Endothelial cell of umbilical vein (primary cell): Measurements from ENCODE around the gene SLC26A6. TPM values are rescaled to one million over a fixed set of nuclear protein-coding genes. Genes with fewer than 3 reads are reported as not detected.

ENCODE experiments used
- BruUV-seq: library from RNA; stranded (reverse); fragments of 400-500 nt; replicated peaks from 2 replicates; lab custom pipeline; 2021; lab: Mats Ljungman, UMichigan
- CTCF ChIA-PET: fragments of 300-600, 350-600 bp; sonication (Branson Sonifier 250); formaldehyde crosslinking; loops from one replicate; lab custom pipeline; 2021; ENCODE audit warnings: antibody characterized with exemption, inconsistent platforms; lab: Charles Lee
- POLR2A ChIA-PET: fragments of 300-600, 350-600 bp; sonication (Branson Sonifier 250); formaldehyde crosslinking; loops from one replicate; lab custom pipeline; 2021; ENCODE audit warnings: antibody characterized with exemption, inconsistent platforms; lab: Charles Lee
- DNase-seq: peaks from one replicate; pipeline ENCODE4 v3.0.0-alpha.2; 2011; ENCODE audit warnings: low read depth, low spot score
- FAIRE-seq: peaks from 2 replicates; lab custom pipeline; 2011; peaks lifted over from hg19 to GRCh38; lab: Jason Lieb, UNC
- H2AFZ ChIP-seq: 2 replicates; pipeline ENCODE4 v1.6.0; 2012; ENCODE audit warnings: low read depth, low read length, control low read depth, inconsistent platforms
- H3K27ac ChIP-seq: 2 replicates; pipeline ENCODE4 v1.5.1; 2011; ENCODE audit warnings: low read depth, mild to moderate bottlenecking, control low read depth, low read length, moderate library complexity; ENCODE audit not compliant: insufficient read depth
- H3K27me3 ChIP-seq, 2 experiments: 2 replicates each; pipeline versions ENCODE4 v1.6.0 to v1.6.1; 2011; ENCODE audit warnings: low read length in 2 of 2, mixed read lengths in 1 of 2; ENCODE audit not compliant: control insufficient read depth in 2 of 2, insufficient read depth in 2 of 2
- H3K36me3 ChIP-seq, 2 experiments: 2 replicates in 1 of 2; 3 replicates in 1 of 2; pipeline ENCODE4 v1.5.1; 2011; ENCODE audit warnings: low read length in 2 of 2, mild to moderate bottlenecking in 1 of 2, moderate library complexity in 1 of 2; ENCODE audit not compliant: control insufficient read depth in 2 of 2, insufficient read depth in 2 of 2; ENCODE audit errors: extremely low read depth in 1 of 2
- H3K4me1 ChIP-seq: 3 replicates; pipeline ENCODE4 v1.5.1; 2011; ENCODE audit warnings: mild to moderate bottlenecking, low read length; ENCODE audit not compliant: control insufficient read depth, insufficient read depth; ENCODE audit errors: extremely low read depth
- H3K4me2 ChIP-seq: 2 replicates; pipeline ENCODE4 v1.6.1; 2011; ENCODE audit warnings: low read length, control low read depth, mixed read lengths; ENCODE audit not compliant: insufficient read depth
- H3K4me3 ChIP-seq, 3 experiments: fragments of 200-600 bp in 1 of 3; sonication (generic), shearing (Covaris generic) in 1 of 3; replicated peaks in 1 of 3; 2 replicates each; pipeline ENCODE4 v1.5.1; 2011 to 2016; ENCODE audit warnings: control low read depth in 3 of 3, low read length in 3 of 3, mild to moderate bottlenecking in 2 of 3, inconsistent platforms in 1 of 3, low read depth in 1 of 3, moderate library complexity in 1 of 3; ENCODE audit not compliant: insufficient read depth in 1 of 3
- H3K79me2 ChIP-seq: 2 replicates; pipeline ENCODE4 v1.6.0; 2012; ENCODE audit warnings: low read length, inconsistent platforms; ENCODE audit not compliant: control insufficient read depth, insufficient read depth
- H3K9ac ChIP-seq: replicated peaks from 2 replicates; pipeline ENCODE3; 2011; ENCODE audit warnings: low read length, control low read depth; ENCODE audit not compliant: insufficient read depth; ENCODE audit errors: extremely low read depth
- H3K9me1 ChIP-seq: replicated peaks from 3 replicates; pipeline ENCODE4 v1.6.0; 2011; ENCODE audit warnings: mild to moderate bottlenecking, low read length; ENCODE audit not compliant: control insufficient read depth, insufficient read depth; ENCODE audit errors: extremely low read depth
- H3K9me3 ChIP-seq: replicated peaks from 2 replicates; pipeline ENCODE4 v1.5.1; 2012; ENCODE audit warnings: low read length, inconsistent platforms; ENCODE audit not compliant: control insufficient read depth, insufficient read depth
- H4K20me1 ChIP-seq: replicated peaks from 2 replicates; pipeline ENCODE3; 2011; ENCODE audit warnings: mild to moderate bottlenecking, low read length; ENCODE audit not compliant: control insufficient read depth, insufficient read depth; ENCODE audit errors: extremely low read depth
- EZH2 ChIP-seq: IDR thresholded peaks from 2 replicates; pipeline ENCODE4 v1.6.1; 2012; ENCODE audit warnings: borderline replicate concordance, low read depth, mild to moderate bottlenecking, moderate library complexity, low read length, inconsistent platforms; ENCODE audit not compliant: severe bottlenecking
- FOS ChIP-seq: IDR thresholded peaks from 2 replicates; pipeline ENCODE4 v1.6.1; 2011; ENCODE audit warnings: mild to moderate bottlenecking, low read length, moderate library complexity, borderline replicate concordance; ENCODE audit not compliant: insufficient read depth
- GATA2 ChIP-seq: IDR thresholded peaks from 2 replicates; pipeline ENCODE4 v1.7.0; 2011; ENCODE audit warnings: low read depth, mild to moderate bottlenecking, moderate library complexity, mixed read lengths, low read length; ENCODE audit not compliant: insufficient read length, insufficient read depth
- JUN ChIP-seq: IDR thresholded peaks from 2 replicates; pipeline ENCODE4 v1.6.1; 2011; ENCODE audit warnings: borderline replicate concordance, low read depth; ENCODE audit not compliant: insufficient read length, insufficient read depth
- MYC ChIP-seq: IDR thresholded peaks from one replicate; pipeline ENCODE4 v1.6.1; 2011; ENCODE audit warnings: mild to moderate bottlenecking, low read depth, low read length
- POLR2A ChIP-seq: IDR thresholded peaks from 2 replicates; pipeline ENCODE4 v1.6.1; 2012; ENCODE audit warnings: low read depth, mild to moderate bottlenecking, control low read depth, low read length
- POLR2AphosphoS5 ChIP-seq: IDR thresholded peaks from 2 replicates; pipeline ENCODE4 v1.6.1; 2012; ENCODE audit warnings: low read depth, mild to moderate bottlenecking, control low read depth, low read length, moderate library complexity; ENCODE audit not compliant: insufficient read depth
- dilution Hi-C: fragments of 300-500 bp; cut with MboI; formaldehyde crosslinking; loops from one replicate; pipeline ENCODE4 v1.15.0; 2019; ENCODE audit warnings: low sequenced_read_pairs; ENCODE audit not compliant: extremely low pct_ligation_motif_present
- intact Hi-C: fragments of 100-400 bp; cut with micrococcal nuclease; formaldehyde crosslinking; loops from one replicate; pipeline ENCODE4 v1.10.0; 2022
- polyA plus RNA-seq, 4 experiments: library from polyadenylated mRNA; depleted of rRNA in 3 of 4; stranded (reverse) in 3 of 4; unstranded in 1 of 4; fragments of >200 nt; gene quantifications; 2 replicates each; pipeline versions ENCODE4 v1.2.1 to v1.2.3, GENCODE V29; 2011 to 2012; ENCODE audit warnings: missing spikeins in 1 of 4
- total RNA-seq: library from RNA; stranded (reverse); gene quantifications from 2 replicates; pipeline ENCODE4 v1.2.3, GENCODE V29; 2021
- TF ChIP-seq, protein P1 (sequence below): IDR thresholded peaks from 2 replicates; pipeline ENCODE4 v1.6.1; 2011; ENCODE audit not compliant: insufficient read depth, insufficient read length
- TF ChIP-seq, protein P2 (sequence below), 2 donors: IDR thresholded peaks; 1 replicate in 1 of 2; 2 replicates in 1 of 2; pipeline ENCODE4 v1.5.1; 2011; ENCODE audit warnings: low read length in 2 of 2, mild to moderate bottlenecking in 2 of 2, moderate library complexity in 2 of 2, control low read depth in 1 of 2, inconsistent platforms in 1 of 2, low read depth in 1 of 2; ENCODE audit not compliant: insufficient read depth in 1 of 2; ENCODE audit errors: extremely low read depth in 1 of 2

SLC26A6 gene
- total and polyA plus RNA-seq, 2 donors (not counting 3 experiments of a cell fraction or from before 2014, with no cell fraction given): 31.0 to 32.2 TPM

- H3K36me3 ChIP-seq: no peaks in the 10 kb centered on the region
- no peak overlapping the region for H2AFZ ChIP-seq
- DNase-seq: no peak
Observed at GRCh38 chr3:48581621-48582481, 53.4 kb downstream of the SLC26A6 start.

DNA sequence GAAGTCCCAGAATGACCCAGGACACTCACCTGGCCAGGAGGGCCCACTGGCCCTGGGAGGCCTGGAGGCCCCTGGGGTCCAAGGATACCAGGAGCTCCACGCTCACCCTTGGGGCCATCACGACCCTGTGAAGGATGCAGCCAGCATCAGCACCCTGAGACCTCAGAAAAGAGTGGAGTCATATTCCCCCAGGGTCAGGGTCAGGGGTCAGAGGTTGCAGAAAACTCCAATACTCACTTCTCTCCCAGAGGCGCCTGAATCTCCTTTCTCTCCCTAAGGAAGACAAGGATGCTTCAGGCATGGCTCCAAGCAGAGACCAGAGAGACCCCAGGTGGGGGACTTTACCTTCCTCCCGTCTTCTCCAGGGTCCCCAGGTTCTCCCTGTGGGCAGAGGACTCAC lies 58.6 kb downstream of the SLC26A6 start:
- Histone ChIP-seq H4K20me1 (no peaks in the 10 kb centered on the region), H3K4me1 (no peaks in the 10 kb centered on the region), H3K4me2 (no peak overlapping the region), H3K9ac (no peak overlapping the region), H3K79me2 (no peaks in the 10 kb centered on the region), H3K36me3 (no peaks in the 10 kb centered on the region), H3K27me3 (no peaks in the 10 kb centered on the region), H2AFZ (no peak overlapping the region), H3K4me3 (no peak overlapping the region), H3K9me3 (no peaks in the 10 kb centered on the region), H3K9me1 (no peaks in the 10 kb centered on the region), H3K27ac (no peak overlapping the region)
- no TSS peak for BruUV-seq
- ChIA-PET CTCF (interaction anchor here (0.5 kb wide), 1 partner anchor 19 kb away, joined by 3 read pairs; no protein-coding TSS in a partner anchor), POLR2A (no interaction called here)
- intact Hi-C loops: no loop called here
- DNase-seq: no peak
- no peak for FAIRE-seq
- TF ChIP-seq, protein P1, sequence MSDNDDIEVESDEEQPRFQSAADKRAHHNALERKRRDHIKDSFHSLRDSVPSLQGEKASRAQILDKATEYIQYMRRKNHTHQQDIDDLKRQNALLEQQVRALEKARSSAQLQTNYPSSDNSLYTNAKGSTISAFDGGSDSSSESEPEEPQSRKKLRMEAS: no peak
- TF ChIP-seq POLR2A (no peak), MYC (no peak), JUN (no peak), POLR2AphosphoS5 (no peak), FOS (no peak), GATA2 (no peak), EZH2 (no peak)
- TF ChIP-seq, protein P2, sequence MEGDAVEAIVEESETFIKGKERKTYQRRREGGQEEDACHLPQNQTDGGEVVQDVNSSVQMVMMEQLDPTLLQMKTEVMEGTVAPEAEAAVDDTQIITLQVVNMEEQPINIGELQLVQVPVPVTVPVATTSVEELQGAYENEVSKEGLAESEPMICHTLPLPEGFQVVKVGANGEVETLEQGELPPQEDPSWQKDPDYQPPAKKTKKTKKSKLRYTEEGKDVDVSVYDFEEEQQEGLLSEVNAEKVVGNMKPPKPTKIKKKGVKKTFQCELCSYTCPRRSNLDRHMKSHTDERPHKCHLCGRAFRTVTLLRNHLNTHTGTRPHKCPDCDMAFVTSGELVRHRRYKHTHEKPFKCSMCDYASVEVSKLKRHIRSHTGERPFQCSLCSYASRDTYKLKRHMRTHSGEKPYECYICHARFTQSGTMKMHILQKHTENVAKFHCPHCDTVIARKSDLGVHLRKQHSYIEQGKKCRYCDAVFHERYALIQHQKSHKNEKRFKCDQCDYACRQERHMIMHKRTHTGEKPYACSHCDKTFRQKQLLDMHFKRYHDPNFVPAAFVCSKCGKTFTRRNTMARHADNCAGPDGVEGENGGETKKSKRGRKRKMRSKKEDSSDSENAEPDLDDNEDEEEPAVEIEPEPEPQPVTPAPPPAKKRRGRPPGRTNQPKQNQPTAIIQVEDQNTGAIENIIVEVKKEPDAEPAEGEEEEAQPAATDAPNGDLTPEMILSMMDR (IDR thresholded peaks at IDR 0.05; ENCODE audit: extremely low read depth in 1 of 2, insufficient read depth in 1 of 2, low read depth in 1 of 2, low read length in 2 of 2): no peak
- dilution Hi-C loops: no loop called here

More at GRCh38 chr3:48581621-48582481, 53.4 kb downstream of the SLC26A6 start:
- no TSS peak for BruUV-seq
- no peaks in the 10 kb centered on the region for H4K20me1 ChIP-seq
- intact Hi-C loops (no loop called here), dilution Hi-C loops (no loop called here)
- no peaks in the 10 kb centered on the region for H3K9me3 ChIP-seq
- no peaks in the 10 kb centered on the region for H3K79me2 ChIP-seq
- FAIRE-seq: no peak
- no peak overlapping the region for H3K27ac ChIP-seq
- H3K9ac ChIP-seq: no peak overlapping the region
- no peaks in the 10 kb centered on the region for H3K4me1 ChIP-seq
- CTCF ChIA-PET: no interaction called here
- H3K27me3 ChIP-seq: no peaks in the 10 kb centered on the region
- H3K9me1 ChIP-seq: no peaks in the 10 kb centered on the region
- H3K4me3 ChIP-seq: no peak overlapping the region
- no peak overlapping the region for H3K4me2 ChIP-seq
- POLR2A ChIA-PET: no interaction called here
- TF ChIP-seq EZH2 (no peak), POLR2A (no peak), MYC (no peak), POLR2AphosphoS5 (no peak), JUN (no peak)
- TF ChIP-seq, protein P1: no peak
